22Rv1 (cell line): ENCODE measurements around the gene RETREG1.

ENCODE experiments used
- CTCF ChIP-seq: fragments of 450-650 bp; IDR thresholded peaks from 2 replicates; pipeline ENCODE4 v1.5.1; 2017; ENCODE audit warnings: mild to moderate bottlenecking
- ZFX ChIP-seq: fragments of 450-650 bp; IDR thresholded peaks from 2 replicates; pipeline ENCODE4 v1.6.1; 2017; ENCODE audit warnings: antibody characterized with exemption, borderline replicate concordance

- no peak for TF ChIP-seq ZFX
- TF ChIP-seq CTCF = no peak
Observed at GRCh38 chr5:16446993-16447392, 169.8 kb downstream of the RETREG1 start.
